HL-60/S4 treated with phorbol 12-myristate 13-acetate at 8.2 ng/mL for 4 days and 3 days (cell line): ENCODE data around the gene ADAMTS2.
"Not testable (repeated sequence)": the region's sequence is repeated elsewhere in the genome, so short reads cannot be mapped to it uniquely, and the experiment has no call there.

Experiments
- in situ Hi-C: fragments of 300-500 bp; cut with MboI; formaldehyde crosslinking; loops from 2 replicates; pipeline ENCODE4 v1.15.0; 2022; ENCODE audit warnings: low sequenced_read_pairs

The ADAMTS2 gene

DNA sequence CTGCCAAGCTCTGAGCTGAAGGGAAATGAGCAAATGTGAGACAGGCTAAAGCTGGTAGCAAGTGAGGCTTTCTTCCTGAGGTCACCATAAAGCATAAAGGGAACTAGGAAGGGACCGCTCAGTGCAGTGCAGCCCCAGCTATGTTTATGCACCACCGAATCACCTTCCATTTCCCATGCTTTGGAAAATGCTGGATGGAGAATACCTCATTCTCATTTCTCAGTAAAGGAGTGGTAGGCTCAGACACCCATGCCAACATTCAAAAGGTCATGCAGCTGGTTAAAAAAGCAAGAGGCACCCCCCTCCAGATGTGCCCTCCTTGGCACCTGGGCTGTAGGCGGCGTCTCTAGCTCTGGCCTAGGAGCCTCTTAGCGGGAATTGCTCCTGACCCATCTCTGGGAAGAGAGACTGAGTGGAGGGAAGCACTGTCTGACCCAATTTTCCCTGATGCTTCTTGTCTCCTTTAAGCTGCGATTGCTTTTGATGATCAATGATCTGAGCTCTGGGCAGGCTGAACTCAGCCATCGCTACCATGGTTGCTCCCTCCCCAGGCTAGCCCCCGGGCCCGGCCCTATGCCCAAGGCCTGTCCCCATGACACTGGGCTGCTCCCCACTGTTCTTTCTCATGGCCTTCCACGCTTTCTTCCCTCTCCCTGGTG, 226.4 kb downstream of the ADAMTS2 start:
- in situ Hi-C loops: no loop called here

DNA sequence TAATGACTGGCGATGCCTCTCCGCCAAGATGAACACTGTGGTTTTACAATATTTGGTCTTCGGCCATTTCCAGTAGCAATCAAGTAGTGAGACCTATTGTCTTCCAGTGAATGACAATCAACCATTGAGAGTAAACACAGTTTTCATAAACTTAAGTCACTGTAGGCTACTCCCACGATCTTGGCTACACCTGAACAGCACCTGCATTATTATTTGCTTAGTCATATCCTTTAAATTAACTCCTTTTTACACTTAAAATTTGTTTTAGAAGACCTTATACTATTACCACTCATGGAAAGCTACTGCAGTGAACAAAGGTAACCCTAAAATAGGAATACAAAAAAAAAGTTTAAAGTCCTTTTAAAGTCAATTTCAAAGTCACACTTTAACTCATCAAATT, 226.9 kb downstream of the ADAMTS2 start:
- in situ Hi-C loops: no loop called here

DNA sequence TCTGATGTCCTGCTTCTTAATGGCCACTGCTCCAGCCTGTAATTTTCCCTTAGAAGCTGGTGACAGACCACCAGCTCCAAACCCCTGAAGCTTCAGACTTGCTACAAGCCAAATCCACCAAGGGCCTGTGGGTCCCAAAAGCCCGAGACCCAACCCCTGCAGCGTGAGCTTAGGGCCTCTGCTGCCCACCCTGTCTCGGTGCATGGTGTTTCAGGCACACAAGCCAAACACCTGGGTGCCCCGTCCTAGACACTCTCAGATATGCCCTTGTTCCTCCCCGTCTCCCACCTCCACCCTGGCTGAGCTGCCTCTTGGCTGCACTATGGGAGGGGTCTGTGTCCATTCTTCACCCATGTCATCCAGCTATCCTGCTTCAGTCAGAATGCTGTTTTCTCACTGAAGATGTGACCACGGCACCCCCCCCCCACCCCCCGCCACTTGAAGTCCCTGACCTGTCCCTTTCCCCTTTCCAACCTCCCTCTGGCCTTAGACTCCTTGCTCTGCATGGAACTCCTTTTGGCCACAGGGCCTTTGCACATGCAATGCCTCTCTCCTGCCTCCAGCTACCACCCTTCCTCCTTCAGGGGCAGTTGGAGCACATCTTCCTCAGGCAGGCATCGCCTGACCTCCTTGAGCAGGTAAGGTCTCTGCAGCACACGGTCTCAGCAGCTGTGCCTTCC, 229.3 kb downstream of the ADAMTS2 start:
- in situ Hi-C loops: no loop called here

GRCh38 chr5:179115307-179115706, 230.0 kb downstream of the ADAMTS2 start:
- in situ Hi-C loops: no loop called here

- in situ Hi-C loops: no loop called here
Observed at GRCh38 chr5:179114756-179115155, 230.5 kb downstream of the ADAMTS2 start.

DNA sequence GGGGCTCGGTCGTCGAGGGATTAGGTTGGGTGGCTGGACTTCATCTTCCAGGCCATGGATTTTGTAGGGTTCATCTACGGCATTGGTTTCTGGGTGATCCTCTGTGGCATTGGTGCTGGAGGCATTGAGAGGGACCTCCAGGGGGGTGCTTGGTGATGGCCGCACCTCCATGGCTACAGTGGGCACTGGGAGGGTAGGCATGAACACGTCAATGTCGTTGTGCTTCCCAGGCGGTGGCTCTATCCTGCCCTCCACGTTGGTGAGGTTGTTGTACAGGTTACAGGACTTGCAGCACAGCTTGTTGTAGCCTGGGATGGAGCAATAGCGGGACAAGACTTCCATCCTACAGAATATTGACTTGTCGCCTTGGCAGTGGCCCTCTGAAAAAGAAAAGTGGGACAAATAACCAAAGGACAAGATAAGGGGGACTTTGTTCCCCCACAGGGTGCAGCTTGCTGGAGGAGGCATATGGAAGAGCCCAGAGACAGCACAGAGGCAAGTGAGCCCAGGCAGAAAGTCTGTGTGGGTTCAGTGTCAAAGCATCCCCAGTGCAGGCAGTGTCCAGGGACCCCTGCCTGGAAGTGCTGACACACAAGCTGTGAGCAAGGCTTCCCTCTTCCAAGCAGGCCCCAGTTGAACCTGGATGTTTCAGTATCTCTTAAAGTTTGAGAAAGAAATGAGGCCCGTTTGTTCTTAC, 231.2 kb downstream of the ADAMTS2 start:
- in situ Hi-C loops: no loop called here

DNA sequence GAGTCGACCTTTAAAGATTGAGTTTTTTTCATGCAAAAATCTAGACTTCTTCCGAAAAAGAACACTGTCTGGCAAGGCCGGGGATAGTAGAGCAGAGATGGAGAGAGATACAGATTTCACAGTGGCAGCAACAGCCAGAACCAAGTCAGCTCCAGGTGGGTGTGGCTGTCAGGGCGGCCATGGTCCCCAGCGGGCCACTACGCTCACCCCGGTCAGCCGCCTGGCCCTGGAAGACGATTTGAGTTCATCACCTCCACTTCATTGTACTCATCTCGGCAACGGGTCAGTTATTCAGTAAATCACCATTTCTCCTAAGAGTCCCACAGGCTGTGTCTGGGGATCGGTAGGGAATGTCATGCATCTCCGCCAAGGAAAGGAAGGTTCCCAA, 232.1 kb downstream of the ADAMTS2 start:
- in situ Hi-C loops: no loop called here

DNA sequence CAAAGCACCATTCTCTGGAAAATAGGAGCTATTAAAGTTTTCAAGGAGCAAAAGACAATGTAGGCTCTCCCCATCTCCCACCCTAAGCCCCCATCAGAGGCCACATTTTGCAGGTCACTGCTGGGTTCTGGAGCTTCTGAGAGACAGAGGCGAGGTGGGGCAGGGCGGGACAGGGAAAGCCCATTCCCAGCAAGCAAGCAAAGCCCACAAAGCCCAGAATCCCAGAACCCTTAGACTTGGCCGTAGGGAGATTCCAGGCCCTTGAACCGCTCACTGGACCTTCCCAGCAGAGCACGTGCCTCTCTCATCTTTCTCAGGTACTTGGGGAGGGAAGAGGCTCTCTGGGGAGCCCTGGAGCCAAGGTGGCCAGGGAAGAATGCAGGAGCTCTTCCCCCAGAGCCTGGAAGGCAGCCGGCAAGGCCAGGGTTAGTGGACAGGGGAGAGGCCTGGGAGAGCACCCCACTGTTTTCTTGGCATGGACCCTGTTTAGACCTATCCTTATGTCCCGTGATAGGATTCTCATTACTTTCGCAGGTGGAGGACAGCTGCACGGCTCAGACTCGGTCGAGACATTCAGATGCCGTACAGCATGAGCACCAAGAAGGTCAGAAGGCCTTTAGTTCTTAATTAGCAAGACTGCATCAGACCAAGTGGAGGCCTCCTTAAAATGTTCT, 232.7 kb downstream of the ADAMTS2 start:
- in situ Hi-C loops: no loop called here

DNA sequence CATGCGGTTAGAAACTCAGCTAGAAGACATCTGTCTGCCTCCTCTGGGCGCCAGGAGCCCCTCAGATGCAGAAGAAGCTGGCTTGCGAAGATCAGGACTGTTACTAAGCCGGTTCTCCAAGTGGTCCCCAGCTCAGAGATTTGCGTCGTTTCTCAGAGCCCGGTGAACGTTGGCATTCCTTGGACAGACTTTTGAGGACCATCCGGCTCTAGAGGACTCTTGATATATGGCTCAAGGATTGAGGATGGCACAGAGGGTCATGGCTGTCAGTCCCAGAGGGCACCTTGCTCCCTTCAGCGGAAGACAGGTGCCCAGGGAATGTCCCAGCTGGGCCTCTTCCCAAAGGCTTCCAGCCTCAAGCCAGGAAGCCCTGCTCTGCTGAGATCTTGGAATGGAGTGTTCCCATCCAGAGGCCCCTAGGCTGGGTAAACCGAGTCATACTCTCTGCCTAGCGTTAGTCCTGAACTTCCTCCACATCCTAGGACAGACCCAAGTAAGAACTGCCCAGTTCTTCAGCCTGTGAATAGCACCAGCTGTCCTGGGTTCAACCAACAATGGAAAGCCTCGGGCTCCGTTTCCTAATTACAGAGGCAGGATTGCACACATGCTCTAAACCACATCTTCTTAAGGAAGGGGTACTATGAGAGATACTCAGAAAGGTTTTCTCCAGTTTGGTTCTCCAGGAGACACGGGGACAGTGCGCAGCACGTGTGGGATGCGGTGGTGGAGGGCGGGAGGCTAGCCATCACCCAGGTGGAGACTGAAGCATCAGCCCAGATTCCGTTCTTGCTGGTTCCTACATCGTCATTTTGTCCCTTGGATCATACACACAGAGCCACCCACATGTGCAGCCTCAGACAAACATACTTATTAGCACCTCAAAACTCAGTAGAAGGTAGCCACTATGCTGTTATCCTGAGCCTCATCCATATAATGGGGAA, 233.7 kb downstream of the ADAMTS2 start:
- in situ Hi-C loops: no loop called here

DNA sequence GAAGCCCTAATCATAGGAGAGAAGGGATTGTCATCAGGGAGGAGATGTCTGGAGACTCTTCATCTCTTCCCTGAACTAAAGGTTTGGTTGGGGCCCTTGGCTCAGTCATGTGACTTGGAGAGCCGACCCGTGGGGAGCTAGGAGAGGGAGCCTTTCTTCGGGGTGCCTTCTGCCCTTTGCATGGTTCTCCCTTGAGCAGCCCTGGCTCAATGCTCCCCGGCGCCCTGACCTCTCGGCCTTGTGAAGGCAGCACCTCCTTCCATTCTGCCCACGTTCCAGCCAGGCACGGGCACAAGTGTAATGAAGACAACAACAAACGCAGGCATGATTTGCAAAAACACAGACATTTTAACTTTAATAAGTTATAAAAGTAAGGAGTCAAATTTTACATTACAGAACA, 234.7 kb downstream of the ADAMTS2 start:
- in situ Hi-C loops: no loop called here

DNA sequence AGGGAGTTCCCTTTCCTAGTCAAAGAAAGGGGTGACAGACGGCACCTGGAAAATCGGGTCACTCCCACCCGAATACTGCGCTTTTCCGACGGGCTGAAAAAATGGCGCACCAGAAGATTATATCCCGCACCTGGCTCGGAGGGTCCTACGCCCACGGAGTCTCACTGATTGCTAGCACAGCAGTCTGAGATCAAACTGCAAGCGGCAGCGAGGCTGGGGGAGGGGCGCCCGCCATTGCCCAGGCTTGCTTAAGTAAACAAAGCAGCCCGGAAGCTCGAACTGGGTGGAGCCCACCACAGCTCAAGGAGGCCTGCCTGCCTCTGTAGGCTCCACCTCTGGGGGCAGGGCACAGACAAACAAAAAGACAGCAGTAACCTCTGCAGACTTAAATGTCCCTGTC, 244.0 kb downstream of the ADAMTS2 start:
- in situ Hi-C loops: not testable (repeated sequence)

DNA sequence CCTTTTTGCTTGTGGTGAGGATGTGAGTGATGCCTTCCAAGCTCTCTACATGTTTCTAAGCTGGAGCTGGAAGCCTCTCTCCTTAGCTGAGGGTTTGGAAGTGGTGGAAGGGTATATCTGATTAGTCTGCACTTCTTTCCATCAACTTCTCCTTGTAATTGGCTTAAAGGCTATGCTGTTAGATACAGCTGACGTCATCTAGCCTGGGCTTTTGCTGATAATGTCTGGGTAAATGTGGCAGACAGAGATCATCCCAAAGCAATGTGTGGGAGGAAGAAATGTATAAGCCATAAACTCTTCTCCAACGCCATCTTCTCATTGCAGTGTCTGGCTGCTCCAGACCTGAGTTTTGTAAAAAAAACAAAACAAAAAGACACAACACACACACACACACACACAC, 255.8 kb downstream of the ADAMTS2 start:
- in situ Hi-C loops: no loop called here

DNA sequence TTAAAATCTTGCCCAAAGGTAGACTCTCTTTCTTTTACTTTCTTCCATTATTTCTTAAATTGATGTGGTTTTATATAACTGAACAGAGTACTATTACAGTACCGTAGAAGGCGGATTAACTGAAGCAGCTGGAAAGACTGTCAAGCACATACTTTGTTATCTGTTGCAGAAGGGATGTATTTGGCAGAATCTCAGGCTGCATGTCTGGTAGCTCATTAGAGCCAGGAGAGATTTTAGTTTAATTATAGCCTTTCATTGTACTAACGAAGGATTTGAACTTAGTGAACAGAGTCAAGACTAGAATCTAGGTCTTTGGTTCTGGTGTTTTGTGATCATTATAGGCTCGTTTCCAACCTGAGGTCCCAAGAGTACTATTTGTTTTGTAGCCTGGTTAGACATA, 264.5 kb downstream of the ADAMTS2 start:
- in situ Hi-C loops: no loop called here

GRCh38 chr5:179079165-179079987, 265.9 kb downstream of the ADAMTS2 start:
- in situ Hi-C loops: no loop called here

DNA sequence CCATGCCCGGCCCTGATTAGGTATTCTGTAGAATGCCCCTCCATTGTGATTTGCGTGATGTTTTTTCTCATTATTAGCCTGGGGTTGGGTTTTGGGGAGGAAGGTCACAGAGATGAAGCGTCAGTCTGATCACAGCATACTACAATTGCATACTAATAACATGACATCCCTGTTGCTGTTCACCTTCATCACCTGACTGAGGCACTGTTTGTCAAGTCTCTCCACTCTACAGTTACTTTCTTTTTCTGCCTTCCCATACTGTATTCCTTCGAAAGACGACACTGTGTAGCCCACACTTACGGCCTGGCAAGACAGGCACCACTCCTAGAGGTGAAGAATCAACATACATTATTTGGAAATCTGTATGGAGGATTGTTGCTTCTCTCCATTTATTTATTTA, 279.6 kb downstream of the ADAMTS2 start:
- in situ Hi-C loops: no loop called here

DNA sequence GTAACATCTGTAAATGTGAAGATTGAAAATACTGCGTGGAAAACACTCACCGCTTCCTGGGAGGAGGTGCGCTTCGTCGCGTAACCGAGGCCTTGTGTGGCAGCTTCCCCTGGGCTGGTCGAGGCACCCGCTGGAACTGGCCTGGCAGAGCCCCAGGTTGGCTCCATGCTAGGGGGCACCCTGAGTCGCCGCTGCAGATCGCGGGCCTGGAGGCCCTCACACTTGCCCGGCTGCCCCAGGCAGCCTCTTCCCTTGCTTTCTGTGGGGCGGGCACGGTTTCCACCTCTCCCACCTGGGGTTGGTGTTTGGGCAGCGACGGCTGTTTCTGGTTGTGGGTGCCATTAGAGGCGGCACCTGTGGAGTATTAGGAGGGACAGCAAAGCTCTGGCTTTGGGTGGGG, 284.2 kb downstream of the ADAMTS2 start:
- in situ Hi-C loops: no loop called here
